Measurements from ENCODE around the gene RAB35. TPM values are rescaled to one million over a fixed set of nuclear protein-coding genes. Genes with fewer than 3 reads are reported as not detected.

The RAB35 gene
- total RNA-seq, 1 donor from 2014 or later: 39.2 TPM

- Histone ChIP-seq H3K4me3 (no peak overlapping the region), H3K36me3 (peaks cover 98 to 100% of the 10 kb centered on the region in 2 donors), H3K9me3 (no peaks in the 10 kb centered on the region), H3K27me3 (no peaks in the 10 kb centered on the region), H3K4me1 (no peaks in the 10 kb centered on the region), H3K27ac (no peak overlapping the region)
- intact Hi-C loops (cut with DNase I): no loop called here
- DNase-seq (ENCODE audit: low spot score in 2 of 2): no peak
- no peak for TF ChIP-seq CTCF (IDR thresholded peaks at IDR 0.05)
These were observed 16.4 kb upstream of the RAB35 start for GRCh38 chr12:120132863-120133385.

- no peak overlapping the region for H3K4me3 ChIP-seq
- H3K27ac ChIP-seq: no peak overlapping the region
- no peaks in the 10 kb centered on the region for H3K4me1 ChIP-seq
- DNase-seq (ENCODE audit: low spot score in 2 of 2): no peak
- H3K36me3 ChIP-seq: peaks cover 98 to 100% of the 10 kb centered on the region in 2 donors
- intact Hi-C loops (cut with DNase I): no loop called here
- no peaks in the 10 kb centered on the region for H3K27me3 ChIP-seq
- H3K9me3 ChIP-seq: no peaks in the 10 kb centered on the region
- TF ChIP-seq CTCF (IDR thresholded peaks at IDR 0.05): no peak
These were observed 15.7 kb upstream of the RAB35 start for GRCh38 chr12:120132054-120132836.

GRCh38 chr12:120131116-120131515 is 14.6 kb upstream of the RAB35 start:
- no peak overlapping the region for H3K27ac ChIP-seq
- no peak for DNase-seq (ENCODE audit: low spot score in 2 of 2)
- no peaks in the 10 kb centered on the region for H3K4me1 ChIP-seq
- no peak for TF ChIP-seq CTCF (IDR thresholded peaks at IDR 0.05)
- no peaks in the 10 kb centered on the region for H3K27me3 ChIP-seq
- peaks cover 88 to 94% of the 10 kb centered on the region in 2 donors for H3K36me3 ChIP-seq
- H3K9me3 ChIP-seq: no peaks in the 10 kb centered on the region
- no peak overlapping the region for H3K4me3 ChIP-seq
- intact Hi-C loops (cut with DNase I): no loop called here

- H3K4me1 ChIP-seq: no peaks in the 10 kb centered on the region
- intact Hi-C loops (cut with DNase I): no loop called here
- H3K27ac ChIP-seq: no peak overlapping the region
- no peak for TF ChIP-seq CTCF (IDR thresholded peaks at IDR 0.05)
- H3K27me3 ChIP-seq: no peaks in the 10 kb centered on the region
- H3K36me3 ChIP-seq: peaks cover 77 to 87% of the 10 kb centered on the region in 2 donors
- no peak for DNase-seq (ENCODE audit: low spot score in 2 of 2)
- H3K4me3 ChIP-seq: no peak overlapping the region
- H3K9me3 ChIP-seq: no peaks in the 10 kb centered on the region
These were observed 13.5 kb upstream of the RAB35 start for GRCh38 chr12:120130011-120130410.

- no peaks in the 10 kb centered on the region for H3K9me3 ChIP-seq
- H3K4me1 ChIP-seq: no peaks in the 10 kb centered on the region
- H3K27me3 ChIP-seq: no peaks in the 10 kb centered on the region
- intact Hi-C loops (cut with DNase I): no loop called here
- no peak overlapping the region for H3K4me3 ChIP-seq
- DNase-seq (ENCODE audit: low spot score in 2 of 2): peak; percentile 29 to 73
- TF ChIP-seq CTCF (IDR thresholded peaks at IDR 0.05): no peak
- H3K36me3 ChIP-seq: peaks cover 45 to 53% of the 10 kb centered on the region in 2 donors
- no peak overlapping the region for H3K27ac ChIP-seq
These were observed 10.1 kb upstream of the RAB35 start for GRCh38 chr12:120126635-120127005.
